VCaP (cell line): ENCODE measurements around the gene CES5A.
"Not testable (repeated sequence)": the region's sequence is repeated elsewhere in the genome, so short reads cannot be mapped to it uniquely, and the experiment has no call there.

Experiments
- H3K27ac ChIP-seq: fragments of 450-650 bp; 2 replicates; pipeline ENCODE4 v1.5.1; 2017
- TF ChIP-seq, protein P1 (sequence below): fragments of 450-650 bp; conservative IDR thresholded peaks from 2 replicates; pipeline ENCODE4 v1.5.1; 2017; ENCODE audit warnings: mild to moderate bottlenecking, moderate library complexity

Gene CES5A

DNA sequence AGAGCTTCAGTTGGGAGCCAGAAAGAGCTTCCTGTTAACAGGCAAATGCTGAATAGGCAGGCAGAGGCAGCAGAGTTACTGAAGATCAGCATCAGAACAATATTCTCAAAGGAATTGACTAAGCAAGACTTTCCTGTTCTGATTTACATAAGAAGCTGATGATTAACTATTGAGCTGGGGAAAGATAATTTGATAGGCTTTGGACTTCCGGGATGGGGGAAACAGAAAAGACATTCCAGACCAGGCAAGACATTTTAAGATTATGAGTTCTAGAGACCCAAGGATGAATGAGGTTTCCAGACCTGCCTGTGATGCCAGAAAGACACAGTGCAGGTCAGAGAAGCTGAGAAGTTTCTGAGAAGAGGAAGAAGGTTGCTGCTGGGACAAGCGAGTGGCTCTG is at the start of gene CES5A:
TSS of gene CES5A (minus strand) at position 101 of the 400 bp plus-strand sequence. CDS start 152 bp downstream, outside the sequence.
- H3K27ac ChIP-seq, result peak within 1 kb of the TSS; percentile 48; the same call in 1 of the 2 replicates
- TF ChIP-seq, protein P1, sequence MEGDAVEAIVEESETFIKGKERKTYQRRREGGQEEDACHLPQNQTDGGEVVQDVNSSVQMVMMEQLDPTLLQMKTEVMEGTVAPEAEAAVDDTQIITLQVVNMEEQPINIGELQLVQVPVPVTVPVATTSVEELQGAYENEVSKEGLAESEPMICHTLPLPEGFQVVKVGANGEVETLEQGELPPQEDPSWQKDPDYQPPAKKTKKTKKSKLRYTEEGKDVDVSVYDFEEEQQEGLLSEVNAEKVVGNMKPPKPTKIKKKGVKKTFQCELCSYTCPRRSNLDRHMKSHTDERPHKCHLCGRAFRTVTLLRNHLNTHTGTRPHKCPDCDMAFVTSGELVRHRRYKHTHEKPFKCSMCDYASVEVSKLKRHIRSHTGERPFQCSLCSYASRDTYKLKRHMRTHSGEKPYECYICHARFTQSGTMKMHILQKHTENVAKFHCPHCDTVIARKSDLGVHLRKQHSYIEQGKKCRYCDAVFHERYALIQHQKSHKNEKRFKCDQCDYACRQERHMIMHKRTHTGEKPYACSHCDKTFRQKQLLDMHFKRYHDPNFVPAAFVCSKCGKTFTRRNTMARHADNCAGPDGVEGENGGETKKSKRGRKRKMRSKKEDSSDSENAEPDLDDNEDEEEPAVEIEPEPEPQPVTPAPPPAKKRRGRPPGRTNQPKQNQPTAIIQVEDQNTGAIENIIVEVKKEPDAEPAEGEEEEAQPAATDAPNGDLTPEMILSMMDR, result no peak

- TF ChIP-seq, protein P1, result no peak
- no peak overlapping the region for H3K27ac ChIP-seq
Observed at GRCh38 chr16:55922662-55923061, 47.5 kb upstream of the CES5A start.

- TF ChIP-seq, protein P1, result no peak
- H3K27ac ChIP-seq, result no peak overlapping the region
Observed at GRCh38 chr16:55917373-55918160, 42.4 kb upstream of the CES5A start.

DNA sequence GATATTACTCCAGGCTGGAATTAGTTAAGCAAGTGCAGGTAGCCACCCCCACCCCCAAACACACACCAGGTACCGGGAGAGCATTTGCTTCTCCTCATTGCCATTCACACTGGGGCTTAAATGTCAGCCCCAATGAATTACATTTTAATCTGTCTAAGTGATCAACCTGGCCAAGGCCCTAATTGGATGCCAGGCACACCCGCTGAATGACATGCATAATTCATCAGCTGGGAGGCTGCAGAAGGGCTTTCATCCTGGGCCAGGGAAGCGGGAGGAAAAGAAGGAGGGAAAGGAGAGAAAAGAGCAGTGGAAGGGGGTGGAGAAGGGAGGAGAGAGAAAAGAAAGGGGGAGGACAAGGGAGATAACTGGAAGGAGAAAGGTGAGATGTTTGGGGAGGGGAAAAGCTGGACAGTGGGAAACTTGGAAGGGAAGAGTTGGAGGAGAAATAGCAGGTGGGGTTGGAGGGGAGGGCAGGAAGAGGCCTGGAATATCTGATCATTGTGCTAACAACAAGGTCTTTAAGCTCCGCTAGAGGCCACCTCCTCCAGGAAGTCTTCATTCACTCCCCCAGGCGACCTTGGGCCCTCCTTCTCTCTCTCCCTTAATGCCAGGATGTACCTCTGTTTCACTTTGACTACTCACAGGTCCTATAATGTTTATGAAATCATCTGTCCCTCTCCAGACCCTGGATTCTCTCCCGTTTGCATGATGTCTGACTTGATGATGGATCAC is 40.1 kb upstream of the CES5A start:
- TF ChIP-seq, protein P1, result no peak
- no peak overlapping the region for H3K27ac ChIP-seq

- TF ChIP-seq, protein P1, result no peak
- H3K27ac ChIP-seq, result no peak overlapping the region
Observed at GRCh38 chr16:55914383-55914782, 39.2 kb upstream of the CES5A start.

- TF ChIP-seq, protein P1, result no peak
- no peak overlapping the region for H3K27ac ChIP-seq
Observed at GRCh38 chr16:55913716-55914115, 38.5 kb upstream of the CES5A start.

GRCh38 chr16:55913121-55913520 is 37.9 kb upstream of the CES5A start:
- H3K27ac ChIP-seq, result not testable (repeated sequence)

GRCh38 chr16:55912022-55912421 is 36.8 kb upstream of the CES5A start:
- no peak overlapping the region for H3K27ac ChIP-seq
- TF ChIP-seq, protein P1, result no peak
